NCI-H1105 treated with DMSO at 0.1 percent for 48 hours (cell line): ENCODE measurements around the gene SMG7.
"Not testable (repeated sequence)": the region's sequence is repeated elsewhere in the genome, so short reads cannot be mapped to it uniquely, and the experiment has no call there.

Experiments
- DNase-seq: peaks from one replicate; lab custom pipeline; 2025; lab: John Stamatoyannopoulos, UW

The SMG7 gene

DNA sequence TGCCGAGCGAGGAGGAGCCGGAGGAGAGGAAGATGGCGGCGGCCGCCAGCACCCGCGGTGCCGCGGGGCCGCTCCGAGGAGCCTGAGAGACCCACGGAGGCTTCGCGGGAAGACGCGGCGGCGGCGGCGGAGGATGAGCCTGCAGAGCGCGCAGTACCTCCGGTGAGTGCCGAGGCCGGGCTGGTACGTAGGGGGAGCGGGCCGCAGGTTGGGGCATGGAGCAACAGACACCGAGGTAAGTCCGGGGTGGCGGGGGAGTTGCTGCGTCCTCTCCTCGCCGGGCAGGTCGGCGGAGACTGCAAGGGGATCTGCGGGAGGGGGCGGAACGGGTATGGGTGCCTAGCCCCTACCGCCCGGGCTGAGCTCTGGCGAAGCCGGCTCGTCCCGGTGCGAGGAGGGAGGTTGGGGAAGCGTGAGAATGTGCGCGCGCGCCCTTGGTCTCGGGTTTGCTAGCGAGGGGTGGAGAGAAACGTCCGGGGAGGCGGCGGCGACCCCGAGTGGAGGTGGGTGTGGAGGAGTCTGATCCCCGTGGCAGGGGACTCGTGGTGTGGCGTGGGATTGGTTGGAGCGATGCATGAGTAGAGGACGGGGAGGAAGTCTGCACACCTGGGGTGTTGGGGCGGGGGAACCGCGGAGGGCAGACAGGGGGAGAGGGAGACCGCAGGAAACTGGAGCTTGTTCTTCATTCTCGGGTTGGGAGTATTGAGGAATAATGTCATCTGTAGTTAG, at the start of gene SMG7:
Gene SMG7, plus strand, starts transcription at position 12 of the 729 bp plus-strand sequence. Its CDS starts 122 bp downstream, at position 134.
- DNase-seq, result peak; percentile 42

- DNase-seq, result no peak
These were observed 48.8 kb upstream of the SMG7 start for GRCh38 chr1:183423541-183423940.

DNA sequence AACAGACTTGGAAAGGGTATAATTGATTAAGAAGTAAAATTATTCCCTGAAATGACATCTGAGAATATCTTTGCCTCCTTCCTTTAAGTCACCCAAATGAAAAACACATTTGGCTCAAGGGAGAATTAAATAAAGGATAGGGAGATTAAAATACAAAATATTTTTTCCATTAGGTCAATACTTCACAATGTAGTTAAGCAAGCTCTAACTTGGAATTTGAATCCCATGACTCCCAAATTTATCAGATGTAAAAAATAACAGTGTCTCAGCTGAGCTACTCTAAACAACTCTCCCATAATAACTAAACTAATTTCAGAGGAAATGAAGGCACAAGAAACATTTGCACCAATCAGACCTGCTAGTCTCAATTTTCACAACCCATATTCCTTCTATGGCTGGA, 47.6 kb upstream of the SMG7 start:
- no peak for DNase-seq

DNA sequence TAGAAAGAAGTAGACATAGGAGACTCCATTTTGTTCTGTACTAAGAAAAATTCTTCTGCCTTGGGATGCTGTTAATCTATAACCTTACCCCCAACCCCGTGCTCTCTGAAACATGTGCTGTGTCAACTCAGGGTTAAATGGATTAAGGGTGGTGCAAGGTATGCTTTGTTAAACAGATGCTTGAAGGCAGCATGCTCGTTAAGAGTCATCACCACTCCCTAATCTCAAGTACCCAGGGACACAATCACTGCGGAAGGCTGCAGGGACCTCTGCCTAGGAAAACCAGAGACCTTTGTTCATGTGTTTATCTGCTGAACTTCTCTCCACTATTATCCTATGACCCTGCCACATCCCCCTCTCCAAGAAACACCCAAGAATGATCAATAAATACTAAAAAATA, 44.7 kb upstream of the SMG7 start:
- not testable (repeated sequence) for DNase-seq

- no peak for DNase-seq
These were observed 40.3 kb upstream of the SMG7 start for GRCh38 chr1:183431840-183432547.

- DNase-seq, result no peak
These were observed 39.8 kb upstream of the SMG7 start for GRCh38 chr1:183432548-183432875.

GRCh38 chr1:183433703-183434102, 38.6 kb upstream of the SMG7 start:
- DNase-seq, result no peak

- DNase-seq, result no peak
These were observed 36.8 kb upstream of the SMG7 start for GRCh38 chr1:183435497-183435896.

DNA sequence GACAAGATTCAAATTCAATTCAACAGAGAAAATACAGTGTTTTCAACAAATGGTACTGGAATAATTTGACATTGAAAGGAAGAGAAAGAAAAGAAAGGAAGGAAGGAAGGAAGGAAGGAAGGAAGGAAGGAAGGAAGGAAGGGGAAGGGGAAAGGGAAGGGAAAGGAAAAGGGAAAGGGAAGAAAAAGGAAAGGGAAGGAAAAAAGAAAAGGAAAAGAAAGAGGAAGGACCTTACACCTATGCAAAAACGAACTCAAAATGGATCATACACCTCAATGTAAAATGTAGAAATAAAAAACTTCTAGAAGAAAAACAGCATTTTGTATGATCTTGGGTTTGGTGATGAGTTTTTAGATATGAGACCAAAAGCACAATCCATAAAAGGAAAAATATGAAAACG, 34.2 kb upstream of the SMG7 start:
- no peak for DNase-seq

DNA sequence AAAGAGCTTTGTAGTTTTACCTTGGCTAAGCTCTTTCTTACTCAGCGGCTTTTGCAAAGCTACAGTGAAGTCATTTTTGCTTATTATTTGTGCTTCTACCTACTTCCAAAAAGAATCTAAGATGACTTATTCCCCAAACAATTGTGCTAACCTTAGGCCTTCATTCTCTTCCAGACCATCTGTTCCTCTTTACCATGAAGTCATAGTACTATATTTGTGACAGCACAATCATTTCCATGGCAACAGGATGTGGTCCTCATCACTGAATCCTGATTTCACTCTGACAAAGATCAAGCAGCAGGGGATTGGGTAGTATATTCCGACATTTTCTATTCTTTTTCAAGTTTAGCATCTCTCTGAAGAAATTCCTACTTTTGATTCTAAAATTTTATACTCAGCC, 29.3 kb upstream of the SMG7 start:
- DNase-seq, result no peak

DNA sequence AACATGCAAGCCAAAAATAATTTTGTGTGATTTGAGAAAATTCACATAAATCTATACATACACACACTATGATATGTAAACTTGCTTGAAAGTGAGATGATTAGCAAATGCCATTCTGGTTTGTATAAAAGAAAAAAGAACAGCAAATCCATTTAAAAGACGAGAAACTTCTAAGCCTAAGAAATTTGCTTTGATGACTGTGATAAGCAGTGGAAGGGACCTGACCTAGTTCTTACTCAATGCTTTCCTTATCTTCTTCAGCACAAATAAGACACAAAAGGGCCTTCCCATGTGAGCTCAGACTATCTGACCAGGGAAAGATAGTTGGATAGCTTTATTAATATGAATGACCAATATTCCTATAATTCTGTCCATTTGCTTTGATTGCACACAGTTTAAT, 28.8 kb upstream of the SMG7 start:
- DNase-seq, result no peak

- no peak for DNase-seq
These were observed 28.1 kb upstream of the SMG7 start for GRCh38 chr1:183444243-183444642.

GRCh38 chr1:183449223-183449770, 23.0 kb upstream of the SMG7 start:
- no peak for DNase-seq

DNA sequence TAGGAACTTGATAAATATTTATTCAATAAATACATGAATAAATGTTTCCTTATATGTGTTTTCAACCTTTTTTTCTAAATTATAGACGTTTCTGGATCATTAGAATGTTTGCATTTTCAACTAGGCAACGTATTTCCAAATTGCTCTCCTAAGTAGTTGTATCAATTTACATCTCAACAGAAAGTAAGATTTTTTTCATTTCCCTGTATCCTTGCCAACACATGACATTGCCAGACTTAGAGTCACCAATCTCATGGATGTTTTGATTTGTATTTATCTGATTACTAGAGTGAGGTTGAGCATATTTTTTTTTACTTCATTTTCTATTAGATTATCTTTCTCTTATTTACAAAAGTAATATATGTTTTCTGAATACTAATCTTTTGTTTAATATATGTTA, 22.2 kb upstream of the SMG7 start:
- DNase-seq, result no peak

DNA sequence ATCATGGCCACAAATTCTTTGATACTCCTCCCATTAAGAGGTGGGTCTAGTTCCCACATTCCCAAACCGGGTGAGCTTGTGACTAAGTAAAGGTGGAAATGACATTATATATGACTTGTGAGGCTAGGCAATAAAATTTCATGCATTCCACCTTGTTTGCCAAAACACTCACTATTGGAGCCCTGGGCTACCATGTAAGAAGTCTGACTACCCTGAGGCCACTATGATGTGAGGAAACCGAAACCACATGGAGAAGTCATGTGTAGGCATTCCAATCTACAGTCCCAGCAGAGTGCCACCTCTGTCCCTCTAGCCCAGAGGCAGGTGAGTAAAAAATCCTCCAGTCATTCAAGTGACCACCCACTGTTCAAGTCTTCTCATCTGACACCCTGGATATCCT, 17.9 kb upstream of the SMG7 start:
- no peak for DNase-seq

GRCh38 chr1:183456826-183457225, 15.5 kb upstream of the SMG7 start:
- no peak for DNase-seq

GRCh38 chr1:183457449-183457848, 14.8 kb upstream of the SMG7 start:
- no peak for DNase-seq

DNA sequence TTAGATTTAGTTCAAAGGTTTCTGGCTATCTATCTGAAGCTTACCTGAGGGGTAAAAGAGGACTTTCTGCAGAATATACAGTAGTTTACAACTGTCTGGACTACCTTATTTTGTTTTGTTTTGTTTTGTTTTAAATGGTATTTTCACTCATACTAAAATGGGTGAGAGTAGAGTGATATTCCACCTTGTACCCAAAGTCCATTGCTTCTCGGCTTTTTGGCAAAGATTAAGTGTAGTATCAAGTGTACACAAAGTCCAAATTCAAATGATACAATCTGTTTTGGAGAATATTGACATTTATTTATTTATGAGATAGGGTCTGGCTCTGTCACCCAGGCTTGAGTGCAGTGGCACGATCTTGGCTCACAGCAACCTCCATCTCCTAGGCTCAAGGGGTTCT, 11.7 kb upstream of the SMG7 start:
- no peak for DNase-seq

DNA sequence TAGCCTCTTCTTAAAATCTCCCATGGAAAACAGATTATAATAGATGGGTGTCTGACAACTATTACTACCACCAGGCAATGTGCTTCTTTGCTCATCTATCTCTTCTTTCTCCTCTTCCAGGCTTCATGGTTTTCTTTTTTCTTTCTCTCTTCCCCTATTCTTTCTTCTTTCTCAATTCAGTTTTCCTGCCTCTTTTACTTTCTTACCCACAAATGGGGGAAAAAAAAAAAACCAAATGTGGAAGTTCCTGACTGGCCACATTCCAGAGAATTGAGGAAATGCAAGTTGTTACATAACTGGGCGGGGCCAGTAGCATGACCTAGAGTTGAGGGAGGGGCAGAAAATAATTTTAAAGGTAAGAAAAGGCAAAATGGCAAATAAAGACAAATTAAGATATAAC, 10.9 kb upstream of the SMG7 start:
- no peak for DNase-seq

GRCh38 chr1:183463566-183463965, 8.7 kb upstream of the SMG7 start:
- DNase-seq, result no peak

DNA sequence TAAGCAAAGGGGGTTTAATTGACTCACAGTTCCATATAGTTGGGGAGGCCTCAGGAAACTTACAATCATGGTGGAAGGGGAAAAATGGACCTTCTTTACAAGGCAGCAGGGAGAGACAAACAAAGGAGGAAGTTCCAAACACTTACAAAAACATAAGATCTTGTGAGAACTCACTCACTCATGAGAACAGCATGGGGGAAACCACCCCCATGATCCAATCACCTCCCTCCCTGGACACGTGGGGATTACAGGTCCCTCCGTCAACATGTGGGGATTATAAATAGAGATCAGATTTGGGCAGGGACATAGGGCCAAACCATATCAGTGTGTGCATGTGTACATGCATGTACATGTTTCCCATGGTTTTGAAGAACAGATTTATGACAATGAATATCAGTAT, 5.5 kb upstream of the SMG7 start:
- DNase-seq, result no peak

- no peak for DNase-seq
These were observed 4.6 kb upstream of the SMG7 start for GRCh38 chr1:183467687-183468086.

- DNase-seq, result peak; percentile 75
These were observed 1.9 kb upstream of the SMG7 start for GRCh38 chr1:183470147-183470960.
